T47D (cell line): Measurements from ENCODE around the gene RBM38.
A peak's percentile ranks its signal among the peaks of the same experiment; 100 is the strongest.

Experiments used
- DNase-seq, 2 experiments: peaks; one replicate each; pipeline versions ENCODE4 v3.0.0 to v3.0.0-alpha.2; 2011 to 2012; ENCODE audit warnings: low read depth in 1 of 2, low spot score in 1 of 2
- JUND ChIP-seq: IDR thresholded peaks from 2 replicates; pipeline ENCODE4 v1.6.1; 2012; ENCODE audit warnings: low read depth
- in situ Hi-C: cut with HindIII; loops from 2 replicates; pipeline ENCODE4 v1.10.0; 2016; ENCODE audit warnings: low sequenced_read_pairs, low pct_unique_long_range_greater_than_20kb

RBM38 gene

GRCh38 chr20:57443349-57444265 lies 52.4 kb downstream of the RBM38 start:
- in situ Hi-C loops = no loop called here
- TF ChIP-seq JUND = no peak
- no peak for DNase-seq

DNA sequence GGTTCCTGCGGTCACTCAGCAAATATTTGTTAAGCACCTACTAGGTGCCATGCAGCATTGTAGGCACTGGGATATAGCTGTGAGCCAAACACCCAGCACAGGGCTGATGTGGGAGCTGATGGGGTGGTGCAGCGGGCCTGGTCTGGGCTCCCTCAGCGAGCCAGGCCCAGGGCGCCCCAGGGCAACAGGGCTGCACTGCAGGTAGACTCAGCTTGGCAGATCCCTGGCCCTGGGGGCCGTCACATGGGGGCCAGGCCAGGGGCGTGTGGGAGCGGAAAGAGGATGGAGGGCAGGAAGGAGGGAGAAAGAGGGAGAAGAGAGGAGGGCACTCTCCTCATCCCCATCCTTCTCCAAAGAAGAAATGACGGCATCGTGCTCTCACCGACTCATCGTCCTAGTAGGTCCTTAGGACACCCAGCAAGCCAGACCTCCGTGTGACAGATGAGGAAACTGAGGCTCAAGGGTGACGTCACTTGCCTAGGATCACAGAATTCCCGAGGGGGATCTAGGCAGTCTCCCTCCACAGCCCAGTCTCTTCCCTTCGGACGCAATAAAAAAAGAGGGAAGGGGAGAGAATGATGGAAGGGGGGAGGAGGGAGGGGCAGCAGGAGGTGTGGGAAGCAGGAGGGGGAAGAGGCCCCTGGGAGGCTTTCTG lies 53.3 kb downstream of the RBM38 start:
- no peak for TF ChIP-seq JUND
- no peak for DNase-seq
- in situ Hi-C loops = no loop called here

GRCh38 chr20:57445298-57445697 lies 54.1 kb downstream of the RBM38 start:
- DNase-seq = no peak
- in situ Hi-C loops = no loop called here
- TF ChIP-seq JUND = no peak

GRCh38 chr20:57445774-57446173 lies 54.6 kb downstream of the RBM38 start:
- DNase-seq = no peak
- no peak for TF ChIP-seq JUND
- in situ Hi-C loops = no loop called here

DNA sequence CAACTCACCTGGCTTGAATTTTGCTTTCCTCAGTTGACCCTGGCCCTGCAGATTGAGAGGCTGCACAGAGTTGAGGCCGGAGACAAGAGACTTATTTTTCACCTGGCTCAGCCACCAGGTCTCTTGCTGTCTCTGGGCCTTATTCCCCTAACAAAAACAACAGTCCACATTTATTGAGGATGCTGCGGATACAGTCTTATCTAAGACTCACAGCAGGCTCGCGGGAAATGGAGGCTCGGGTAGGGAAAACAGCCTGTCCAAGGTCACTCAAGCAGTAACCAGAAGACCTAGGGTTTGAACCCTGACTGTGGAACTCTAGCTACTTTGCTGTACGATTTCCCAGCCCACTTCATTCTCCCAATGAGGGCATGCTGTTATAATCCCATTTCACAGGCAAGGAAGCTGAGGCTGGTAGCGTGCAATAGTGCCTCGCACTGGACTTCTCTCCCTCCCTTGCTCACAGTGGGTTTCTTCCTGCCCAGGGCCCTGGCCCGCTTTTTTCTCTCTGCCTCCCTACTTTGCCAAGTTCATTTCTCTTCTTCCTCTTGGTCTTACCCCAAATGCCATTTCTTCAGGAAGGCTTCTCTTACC lies 57.7 kb downstream of the RBM38 start:
- TF ChIP-seq JUND = no peak
- DNase-seq = no peak
- in situ Hi-C loops = no loop called here

- no peak for TF ChIP-seq JUND
- in situ Hi-C loops = no loop called here
- peak in 1 of 2 experiments; percentile 40 for DNase-seq
Observed at GRCh38 chr20:57449398-57450354, 58.5 kb downstream of the RBM38 start.

DNA sequence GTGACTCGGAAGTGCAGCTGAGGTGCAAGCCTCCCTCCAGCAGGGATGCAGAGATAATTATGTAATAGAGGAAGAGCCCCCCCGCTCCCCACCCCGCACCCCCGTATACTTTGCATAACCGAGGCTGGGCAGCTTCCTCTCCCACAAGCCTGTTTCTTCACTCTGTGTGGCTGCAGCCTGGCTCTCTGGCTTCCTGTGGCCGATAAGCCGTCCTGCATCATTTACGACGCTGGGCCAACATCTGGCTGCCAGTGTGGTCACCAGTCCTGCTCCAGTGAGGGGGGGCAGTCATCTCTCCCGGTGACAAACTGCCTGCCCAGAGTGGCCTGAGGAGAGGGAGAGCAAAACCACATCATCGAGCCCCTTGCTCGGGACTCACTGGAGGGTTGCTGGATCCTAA lies 59.2 kb downstream of the RBM38 start:
- TF ChIP-seq JUND = no peak
- in situ Hi-C loops = no loop called here
- no peak for DNase-seq

GRCh38 chr20:57450931-57451330 lies 59.7 kb downstream of the RBM38 start:
- TF ChIP-seq JUND = no peak
- in situ Hi-C loops = no loop called here
- no peak for DNase-seq

GRCh38 chr20:57451431-57451794 lies 60.2 kb downstream of the RBM38 start:
- no peak for DNase-seq
- in situ Hi-C loops = no loop called here
- no peak for TF ChIP-seq JUND

DNA sequence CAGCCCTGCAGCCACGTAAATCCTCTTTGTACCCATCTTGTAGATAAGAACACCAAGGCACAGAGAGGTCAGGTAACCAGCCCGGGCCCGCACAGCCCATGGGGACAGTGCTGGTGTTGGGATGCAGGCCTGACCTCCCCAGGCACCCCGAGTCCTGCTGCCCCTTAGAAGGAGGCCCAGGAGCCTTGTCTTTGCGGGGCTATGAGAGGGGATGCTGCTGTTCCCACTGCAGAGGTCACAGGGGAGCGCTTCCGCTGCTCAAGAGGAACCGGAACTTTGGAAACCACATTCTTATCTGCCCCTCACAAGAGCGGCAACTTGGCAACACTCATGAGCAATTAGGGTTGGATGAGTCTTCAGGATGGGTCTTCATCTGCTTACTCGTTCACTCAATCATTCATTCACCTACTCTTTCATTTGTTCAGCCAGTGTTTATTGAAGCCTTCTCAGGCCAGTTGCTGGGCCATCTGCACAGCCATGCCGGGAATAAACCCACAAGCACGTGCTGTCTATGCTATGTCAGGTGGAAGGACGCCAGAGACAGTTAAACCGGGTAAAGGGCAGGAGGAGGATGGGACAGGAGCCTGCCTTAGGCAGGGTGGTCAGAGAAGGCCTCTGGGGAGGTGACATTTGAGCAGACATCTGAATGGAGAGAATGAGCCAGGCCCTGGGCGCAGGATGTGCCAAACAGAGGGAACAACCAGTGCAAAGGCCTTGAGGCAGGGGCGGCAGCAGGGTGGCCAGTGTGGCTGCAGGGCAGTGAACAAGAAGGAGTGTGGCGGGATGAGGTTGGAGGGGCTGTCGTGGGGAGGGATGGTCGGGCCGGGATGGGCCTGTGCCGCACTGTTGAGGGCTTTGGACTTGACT lies 60.8 kb downstream of the RBM38 start:
- in situ Hi-C loops = no loop called here
- DNase-seq = no peak
- no peak for TF ChIP-seq JUND

DNA sequence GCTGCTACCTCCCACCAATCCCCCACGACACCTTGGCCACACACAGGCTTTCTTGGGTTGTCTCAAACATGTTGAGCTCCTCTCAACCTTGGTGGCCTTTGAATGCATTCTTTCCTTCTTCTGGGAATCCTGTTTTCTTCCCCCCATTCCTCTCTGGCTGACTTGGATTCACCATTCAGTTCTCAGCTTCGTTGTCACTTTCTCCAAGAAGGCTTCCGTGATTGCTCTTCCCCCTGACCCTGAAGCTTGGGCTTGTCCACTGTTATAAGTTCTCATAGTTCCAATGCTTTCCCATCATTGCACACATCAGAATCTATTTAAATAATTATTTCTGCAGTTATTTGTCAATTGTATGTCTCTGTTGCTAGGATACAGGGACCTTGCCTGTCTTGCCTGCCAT lies 64.2 kb downstream of the RBM38 start:
- no peak for DNase-seq
- no peak for TF ChIP-seq JUND
- in situ Hi-C loops = no loop called here

- DNase-seq = no peak
- in situ Hi-C loops = no loop called here
Observed at GRCh38 chr20:57456116-57456515, 64.9 kb downstream of the RBM38 start.

More at GRCh38 chr20:57456116-57456515, 64.9 kb downstream of the RBM38 start:
- TF ChIP-seq JUND = no peak
